Right cardiac atrium (tissue), 5 donors: ENCODE data around the gene NXPE1. TPM values are rescaled to one million over a fixed set of nuclear protein-coding genes. Genes with fewer than 3 reads are reported as not detected.

Source experiments
- ATAC-seq, 2 donors: fragments of 200-7000 bp; cut with Tn5 transposase; one replicate each; pipeline versions ENCODE4 v1.8.0 to v1.9.1; 2020; ENCODE audit warnings: moderate library complexity in 2 of 2, mild to moderate bottlenecking in 1 of 2
- DNase-seq, 3 donors: peaks; one replicate each; pipeline ENCODE4 v3.0.0-alpha.2; 2020
- H3K27ac ChIP-seq: one replicate; pipeline ENCODE4 v1.5.1; 2013; ENCODE audit warnings: mild to moderate bottlenecking, low read length, control low read depth, moderate library complexity
- H3K27me3 ChIP-seq: one replicate; pipeline ENCODE4 v1.6.1; 2013; ENCODE audit not compliant: control insufficient read depth, insufficient read depth
- H3K4me1 ChIP-seq: one replicate; pipeline ENCODE4 v1.6.1; 2013; ENCODE audit warnings: low read length; ENCODE audit not compliant: control insufficient read depth, insufficient read depth
- H3K4me3 ChIP-seq: one replicate; pipeline ENCODE4 v1.5.1; 2013; ENCODE audit warnings: low read length, control low read depth
- H3K9me3 ChIP-seq: one replicate; pipeline ENCODE4 v1.6.1; 2013; ENCODE audit warnings: low read length; ENCODE audit not compliant: control insufficient read depth
- WGBS: extraction: QIAGEN DNeasy Blood & Tissue Kit; methylation state at CpG from one replicate; pipeline ENCODE4 v1.1.7; 2013; 5-methylcytosine and 5-hydroxymethylcytosine counted together
- intact Hi-C, 4 donors: fragments of 100-400 bp; cut with DNase I; formaldehyde crosslinking; loops; one replicate each; pipeline versions ENCODE4 v1.11.0 to v1.14.0; 2022 to 2023
- polyA plus RNA-seq: library from polyadenylated mRNA; stranded (reverse); fragments of 200-250 nt; gene quantifications from one replicate; pipeline ENCODE4 v1.2.3, GENCODE V29; 2013
- total RNA-seq, 4 donors: library from RNA; stranded (reverse); fragmentation: NEBNext Ultra II Directional; extraction: Animal tissue kit (Norgen Biotek cat#: 25700); gene quantifications; one replicate each; pipeline ENCODE4 v1.2.1, GENCODE V29; 2021
- donor health status: healthy with polysubstance abuse.
- donor health status: DM: no; HTN: yes; CAD: no.
- donor health status: DM: no; HTN: no; CAD: no.
- donor health status: DM: no; HTN: yes; CAD: no; lungs with severe emphysema.
- donor health status: DM: yes; HTN: yes; CAD: no.

The NXPE1 gene
- total and polyA plus RNA-seq, 5 donors = not detected

DNA sequence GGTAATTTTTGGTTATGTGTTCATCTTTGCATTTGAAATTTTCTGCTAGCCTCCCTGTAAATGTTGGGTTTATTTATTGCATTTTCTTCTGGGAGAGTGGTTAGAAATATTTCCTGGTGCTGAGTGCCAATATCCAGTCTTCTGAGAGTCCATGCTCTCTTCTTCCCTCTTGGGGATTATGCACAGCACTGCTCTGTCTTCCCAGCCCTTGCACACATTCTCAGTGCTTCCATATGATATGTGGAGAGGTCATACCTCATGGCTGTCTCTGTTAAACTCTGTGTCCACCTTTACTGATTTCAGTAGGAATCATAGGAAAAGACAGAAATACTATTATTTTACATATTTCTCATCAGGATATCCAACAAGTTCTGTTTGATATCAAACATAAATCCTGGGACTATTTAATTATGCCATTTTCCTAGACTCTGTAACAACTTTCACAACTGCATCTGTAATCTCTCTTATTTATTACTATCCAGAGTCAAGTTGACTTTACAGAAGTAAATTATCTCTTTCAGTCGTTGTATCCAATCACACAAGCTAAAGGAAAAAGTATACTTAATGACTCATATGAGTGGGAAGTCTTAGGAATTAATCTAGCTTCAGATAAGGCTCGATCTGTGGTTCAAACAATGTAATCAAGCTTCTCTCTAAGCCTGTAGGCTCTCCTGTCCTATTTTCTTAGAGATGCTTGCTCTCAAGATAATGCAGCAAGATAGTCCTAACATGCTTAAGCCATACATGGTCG, 2.7 kb upstream of the NXPE1 start:
- H3K4me3 ChIP-seq = no peak overlapping the region
- H3K4me1 ChIP-seq = no peaks in the 10 kb centered on the region
- intact Hi-C loops = no loop called here
- H3K27me3 ChIP-seq = no peaks in the 10 kb centered on the region
- H3K27ac ChIP-seq = no peak overlapping the region
- no peaks in the 10 kb centered on the region for H3K9me3 ChIP-seq
- ATAC-seq (no peak), DNase-seq (no peak)
- WGBS = 23% methylated on average over 3 of the region's 3 CpGs

DNA sequence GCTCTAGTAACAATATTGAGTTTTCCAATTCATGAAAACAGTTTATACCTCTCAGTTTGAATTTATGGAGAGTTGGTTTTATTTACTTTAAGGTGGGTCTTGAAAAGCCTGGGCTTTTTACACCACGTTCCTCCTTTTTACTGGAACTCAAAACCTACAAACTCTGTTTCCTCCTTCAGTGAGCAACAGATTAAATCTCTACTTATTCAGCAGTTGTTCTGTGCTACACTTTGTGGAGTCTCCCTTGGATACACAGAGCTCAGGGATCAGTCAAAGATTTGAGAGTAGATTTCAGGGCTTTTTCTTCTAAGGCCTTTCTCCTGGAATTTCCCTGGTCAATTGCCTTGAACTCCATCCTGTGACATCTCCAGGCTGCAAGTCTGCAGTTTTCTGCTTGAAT, 3.5 kb downstream of the NXPE1 start:
- 58% methylated on average over 1 of the region's 1 CpG for WGBS
- Histone ChIP-seq H3K9me3 (no peaks in the 10 kb centered on the region), H3K27me3 (no peaks in the 10 kb centered on the region), H3K4me1 (no peaks in the 10 kb centered on the region), H3K4me3 (no peak overlapping the region), H3K27ac (no peak overlapping the region)
- intact Hi-C loops = no loop called here
- ATAC-seq = no peak
- no peak for DNase-seq

DNA sequence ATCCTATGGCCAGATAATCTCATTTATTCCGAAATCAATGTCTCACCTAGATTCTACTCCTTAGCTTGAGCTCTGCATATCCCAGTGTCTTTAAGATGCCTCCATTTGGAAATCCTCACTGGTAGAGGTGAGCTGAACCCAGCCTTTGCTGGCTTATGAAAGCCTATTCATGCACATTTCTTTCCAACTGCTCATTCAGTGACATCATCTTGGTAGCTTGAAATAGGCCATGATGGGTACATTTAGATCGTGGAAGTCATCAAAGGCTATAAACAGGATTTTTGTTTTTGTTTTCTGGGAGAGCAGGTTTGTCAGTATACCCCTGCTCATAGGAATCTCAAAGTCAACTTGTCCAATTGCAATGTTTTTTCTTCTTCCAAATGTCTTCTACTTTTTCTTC, 6.0 kb downstream of the NXPE1 start:
- DNase-seq (no peak), ATAC-seq (no peak)
- Histone ChIP-seq H3K27ac (no peak overlapping the region), H3K27me3 (no peaks in the 10 kb centered on the region), H3K4me3 (no peak overlapping the region), H3K4me1 (no peaks in the 10 kb centered on the region), H3K9me3 (no peaks in the 10 kb centered on the region)
- WGBS = 82% methylated on average over 2 of the region's 2 CpGs
- intact Hi-C loops = no loop called here

DNA sequence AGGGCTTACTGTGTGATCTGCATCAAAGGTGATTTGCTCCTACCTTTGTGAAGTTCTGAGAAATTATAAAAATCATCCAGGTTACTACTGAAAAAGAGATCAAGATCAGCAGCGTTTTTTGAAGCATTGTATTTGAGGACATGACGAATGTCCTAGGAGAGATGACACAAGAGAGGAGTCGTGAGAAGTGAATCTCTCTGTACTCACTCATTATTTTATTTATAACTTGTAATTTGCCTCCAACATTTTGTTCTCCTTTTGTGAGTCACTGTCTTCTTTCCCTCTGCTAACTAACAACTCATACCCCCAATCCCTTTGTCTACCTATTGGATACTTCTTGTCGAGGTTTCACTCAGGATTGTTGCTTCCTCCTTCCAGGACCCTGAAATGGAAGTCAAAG, 8.6 kb downstream of the NXPE1 start:
- H3K27ac ChIP-seq = no peak overlapping the region
- WGBS = 84% methylated on average over 4 of the region's 4 CpGs
- H3K4me1 ChIP-seq = no peaks in the 10 kb centered on the region
- ATAC-seq (no peak), DNase-seq (no peak)
- intact Hi-C loops = no loop called here
- H3K9me3 ChIP-seq = no peaks in the 10 kb centered on the region
- no peaks in the 10 kb centered on the region for H3K27me3 ChIP-seq
- no peak overlapping the region for H3K4me3 ChIP-seq

DNA sequence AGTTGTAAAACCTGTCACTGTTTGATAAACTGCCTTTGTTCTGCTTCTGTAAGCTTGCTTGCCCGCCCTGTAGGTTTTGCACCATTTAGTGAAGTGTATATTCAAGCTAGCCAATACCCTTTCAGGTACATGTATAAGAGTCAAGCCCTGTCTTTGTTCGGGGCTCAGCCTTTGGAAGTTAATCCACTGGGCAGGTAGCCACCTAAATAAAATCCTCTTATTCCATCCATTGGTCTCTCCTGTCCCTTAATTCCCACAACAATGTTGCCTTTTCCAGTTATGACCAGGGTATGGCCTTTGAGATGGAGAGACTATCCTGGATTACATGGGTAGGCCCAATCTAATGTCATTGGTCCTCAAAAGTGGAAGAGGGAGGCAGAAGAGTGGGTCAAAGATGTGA, 34.0 kb downstream of the NXPE1 start:
- ATAC-seq (no peak), DNase-seq (no peak)
- H3K27ac ChIP-seq = no peak overlapping the region
- no peaks in the 10 kb centered on the region for H3K9me3 ChIP-seq
- intact Hi-C loops = no loop called here
- WGBS = 79% methylated on average over 2 of the region's 2 CpGs
- H3K4me1 ChIP-seq = no peaks in the 10 kb centered on the region
- H3K27me3 ChIP-seq = no peaks in the 10 kb centered on the region
- no peak overlapping the region for H3K4me3 ChIP-seq

DNA sequence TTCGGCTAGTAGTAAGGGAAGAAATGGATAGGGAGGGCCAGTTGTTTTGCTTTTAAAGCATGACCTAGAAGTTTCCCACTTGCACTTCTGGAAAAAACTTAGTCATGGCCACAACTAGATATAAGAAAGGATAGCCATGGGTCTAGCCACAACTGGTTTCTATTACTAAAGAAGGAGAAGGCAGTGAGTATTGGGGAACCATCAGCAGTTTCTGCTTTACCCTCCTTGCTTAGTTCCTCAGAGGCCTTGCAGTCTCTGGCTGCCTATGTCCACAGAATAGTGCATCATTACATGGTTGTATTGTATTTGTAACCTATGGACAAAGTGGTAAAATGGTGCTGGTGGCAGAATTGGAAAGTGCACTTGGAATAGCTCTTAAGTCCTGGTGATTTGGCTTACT, 35.6 kb downstream of the NXPE1 start:
- 83% methylated on average over 1 of the region's 1 CpG for WGBS
- DNase-seq (no peak), ATAC-seq (no peak)
- H3K27me3 ChIP-seq = no peaks in the 10 kb centered on the region
- H3K27ac ChIP-seq = no peak overlapping the region
- intact Hi-C loops = no loop called here
- H3K4me3 ChIP-seq = no peak overlapping the region
- H3K4me1 ChIP-seq = no peaks in the 10 kb centered on the region
- H3K9me3 ChIP-seq = no peaks in the 10 kb centered on the region

DNA sequence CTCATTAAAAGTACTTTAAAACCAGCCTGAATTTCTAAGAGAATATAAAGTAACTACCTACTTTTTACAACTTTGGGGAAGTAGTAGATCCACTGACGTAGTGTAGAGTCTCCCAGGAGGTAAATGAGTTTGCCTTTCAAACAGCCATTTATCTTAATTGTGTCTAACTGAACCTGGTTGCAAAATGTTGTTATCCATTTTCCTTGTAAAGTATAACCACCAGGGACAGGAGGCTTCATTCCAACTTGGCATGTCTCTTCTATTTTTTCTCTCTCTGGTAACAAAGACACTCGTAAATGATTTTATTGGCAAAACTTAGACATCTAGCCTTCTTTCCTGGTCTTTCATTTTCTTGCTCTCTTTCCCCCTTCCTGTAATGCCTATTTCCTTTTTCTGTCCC, 36.9 kb downstream of the NXPE1 start:
- H3K27me3 ChIP-seq = no peaks in the 10 kb centered on the region
- H3K4me3 ChIP-seq = no peak overlapping the region
- intact Hi-C loops = no loop called here
- DNase-seq (no peak), ATAC-seq (no peak)
- H3K27ac ChIP-seq = no peak overlapping the region
- H3K9me3 ChIP-seq = no peaks in the 10 kb centered on the region
- H3K4me1 ChIP-seq = no peaks in the 10 kb centered on the region
- 48% methylated on average over 2 of the region's 2 CpGs for WGBS

DNA sequence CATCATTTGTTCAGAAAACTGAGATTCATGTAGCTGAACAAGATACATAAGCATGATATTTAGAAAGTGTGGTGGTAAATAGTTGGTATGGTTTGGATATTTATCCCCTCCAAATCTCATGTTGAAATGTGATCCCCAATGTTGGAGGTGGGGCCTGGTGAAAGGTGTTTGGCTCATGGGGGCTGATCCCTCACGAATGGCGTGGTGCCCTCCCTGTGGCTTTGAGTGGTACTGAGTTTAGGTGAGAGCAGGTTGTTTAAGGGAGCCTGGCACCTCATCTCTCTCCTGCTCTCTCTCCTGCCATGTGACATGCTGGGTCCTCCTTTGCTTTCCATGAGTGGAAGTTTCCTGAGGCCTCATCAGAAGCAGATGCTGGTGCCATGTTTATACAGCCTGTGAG, 48.1 kb downstream of the NXPE1 start:
- Histone ChIP-seq H3K9me3 (no peaks in the 10 kb centered on the region), H3K27me3 (no peaks in the 10 kb centered on the region), H3K27ac (no peak overlapping the region), H3K4me1 (no peaks in the 10 kb centered on the region), H3K4me3 (no peak overlapping the region)
- DNase-seq (no peak), ATAC-seq (no peak)
- whole genome bisulfite sequencing = 87% methylated on average over 2 of the region's 2 CpGs
- intact Hi-C loops = no loop called here

DNA sequence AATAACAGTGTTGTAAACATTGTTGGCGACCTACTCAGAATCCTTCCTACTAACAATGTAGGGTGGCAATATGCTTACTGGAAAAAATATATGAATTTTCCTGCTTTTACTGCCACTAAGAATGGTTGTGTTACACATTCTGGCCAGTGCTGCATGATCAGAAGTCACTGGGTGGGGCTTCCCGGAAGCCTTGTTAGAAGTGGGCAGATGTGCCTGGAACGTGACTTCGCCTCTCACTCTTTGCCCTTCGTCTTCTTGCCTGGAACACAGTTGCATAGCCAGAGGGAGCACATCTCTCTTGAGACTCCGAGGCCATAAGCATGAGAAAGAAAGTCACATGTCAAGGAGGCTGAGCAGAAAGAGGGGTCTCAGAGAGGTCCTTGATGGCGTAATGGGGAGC, 48.6 kb downstream of the NXPE1 start:
- Histone ChIP-seq H3K4me1 (no peaks in the 10 kb centered on the region), H3K9me3 (no peaks in the 10 kb centered on the region), H3K4me3 (no peak overlapping the region), H3K27me3 (no peaks in the 10 kb centered on the region), H3K27ac (no peak overlapping the region)
- no peak for DNase-seq
- 92% methylated on average over 7 of the region's 7 CpGs for WGBS
- intact Hi-C loops = no loop called here
- ATAC-seq = no peak

DNA sequence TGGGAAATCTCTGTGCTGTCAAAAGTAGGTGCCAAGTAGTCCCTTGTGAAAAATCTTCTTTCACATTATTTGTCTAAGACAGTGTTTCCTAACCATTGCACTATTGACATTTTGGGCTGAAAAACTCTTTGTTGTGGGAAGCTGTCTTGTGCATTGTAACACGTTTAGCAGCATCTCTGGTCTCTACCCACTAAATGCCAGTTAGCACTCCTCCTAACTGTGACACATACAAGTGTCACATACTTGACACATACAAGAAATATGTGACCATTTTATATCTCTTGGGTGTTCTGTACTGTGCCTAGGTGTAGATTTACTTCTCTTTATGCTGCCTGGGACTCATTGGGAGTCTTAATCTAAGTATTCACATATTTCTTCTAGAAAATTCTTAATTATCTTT, 57.8 kb downstream of the NXPE1 start:
- Histone ChIP-seq H3K27ac (no peak overlapping the region), H3K9me3 (no peaks in the 10 kb centered on the region), H3K4me1 (no peaks in the 10 kb centered on the region), H3K4me3 (no peak overlapping the region), H3K27me3 (no peaks in the 10 kb centered on the region)
- 67% methylated on average over 1 of the region's 1 CpG for WGBS
- intact Hi-C loops = no loop called here
- no peak for DNase-seq
- no peak for ATAC-seq

DNA sequence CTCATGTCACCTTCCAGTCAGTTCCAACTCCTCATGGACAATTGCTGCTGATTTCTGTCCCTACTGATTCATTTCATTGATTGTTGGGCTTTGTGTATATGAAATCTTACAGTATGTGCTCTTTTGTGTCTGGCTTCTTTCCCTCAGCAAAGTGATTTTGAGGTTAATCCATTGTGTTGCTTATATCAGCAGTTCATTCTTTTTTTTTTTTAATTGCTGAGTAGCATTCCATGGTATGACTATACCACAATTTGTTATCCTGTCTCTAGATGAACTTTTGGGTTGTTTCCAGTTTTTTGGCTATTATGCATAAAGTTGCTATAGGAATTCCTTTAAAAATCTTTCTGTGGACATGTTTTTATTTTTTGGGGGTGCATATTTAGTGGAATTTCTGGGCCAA, 59.9 kb downstream of the NXPE1 start:
- no peak overlapping the region for H3K4me3 ChIP-seq
- H3K9me3 ChIP-seq = no peaks in the 10 kb centered on the region
- intact Hi-C loops = no loop called here
- no peaks in the 10 kb centered on the region for H3K4me1 ChIP-seq
- no peaks in the 10 kb centered on the region for H3K27me3 ChIP-seq
- H3K27ac ChIP-seq = no peak overlapping the region
- ATAC-seq (no peak), DNase-seq (no peak)

DNA sequence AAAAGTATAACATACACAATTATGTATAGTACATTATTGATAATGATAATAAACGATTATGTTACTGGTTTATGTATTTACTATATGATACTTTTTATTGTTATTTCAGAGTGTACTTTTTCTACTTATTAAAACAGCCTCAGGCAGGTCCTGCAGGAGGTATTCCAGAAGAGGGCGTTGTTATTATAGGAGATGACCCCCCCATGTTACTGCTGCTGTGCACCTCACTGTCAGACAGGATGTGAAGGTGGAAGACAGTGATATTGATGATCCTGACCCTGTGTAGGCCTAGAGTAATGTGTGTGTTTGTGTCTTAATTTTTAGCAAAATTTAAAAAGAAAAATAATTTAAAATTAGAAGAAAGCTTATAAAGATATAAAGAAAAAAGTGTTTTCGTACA, 62.8 kb downstream of the NXPE1 start:
- Histone ChIP-seq H3K9me3 (no peaks in the 10 kb centered on the region), H3K4me3 (no peak overlapping the region), H3K27ac (no peak overlapping the region), H3K27me3 (no peaks in the 10 kb centered on the region), H3K4me1 (no peaks in the 10 kb centered on the region)
- DNase-seq (no peak), ATAC-seq (no peak)
- intact Hi-C loops = no loop called here
- 87% methylated on average over 3 of the region's 3 CpGs for WGBS
